Fibroblast of villous mesenchyme (primary cell): ENCODE data around the gene DRC3. TPM values are rescaled to one million over a fixed set of nuclear protein-coding genes. Genes with fewer than 3 reads are reported as not detected.

ENCODE experiments used
- DNase-seq: peaks from one replicate; pipeline ENCODE4 v3.0.0-alpha.2; 2010; ENCODE audit warnings: low read depth
- H3K4me3 ChIP-seq: 2 replicates; pipeline ENCODE4 v1.5.1; 2011; ENCODE audit warnings: low read depth, mild to moderate bottlenecking, low read length
- total RNA-seq: library from RNA; depleted of rRNA; stranded (reverse); fragments of >200 nt; gene quantifications from 2 replicates; pipeline ENCODE4 v1.2.3, GENCODE V29; 2012
- TF ChIP-seq, protein P1 (sequence below): IDR thresholded peaks from 2 replicates; pipeline ENCODE4 v1.5.1; 2012; ENCODE audit warnings: low read depth, mild to moderate bottlenecking, low read length; ENCODE audit not compliant: insufficient read depth

DRC3 gene
- total RNA-seq, 1 donor, result under 0.01 TPM

DNA sequence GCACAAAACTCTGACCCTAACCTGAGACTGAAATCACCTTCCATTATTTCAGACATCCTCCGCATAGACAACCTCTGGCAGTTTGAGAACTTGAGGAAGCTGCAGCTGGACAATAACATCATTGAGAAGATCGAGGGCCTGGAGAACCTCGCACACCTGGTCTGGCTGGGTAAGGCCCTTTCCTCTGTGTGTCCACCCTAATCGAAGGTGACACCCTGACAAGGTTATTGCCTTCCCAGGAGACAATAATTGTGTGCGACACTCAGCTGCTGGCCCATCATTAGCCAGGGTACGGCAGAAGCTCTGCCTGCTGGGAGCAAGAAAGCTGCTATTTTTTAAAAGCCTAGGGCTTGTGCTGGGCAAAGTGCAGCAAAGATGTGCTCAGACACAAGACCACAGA lies 11.1 kb downstream of the DRC3 start:
- TF ChIP-seq, protein P1, sequence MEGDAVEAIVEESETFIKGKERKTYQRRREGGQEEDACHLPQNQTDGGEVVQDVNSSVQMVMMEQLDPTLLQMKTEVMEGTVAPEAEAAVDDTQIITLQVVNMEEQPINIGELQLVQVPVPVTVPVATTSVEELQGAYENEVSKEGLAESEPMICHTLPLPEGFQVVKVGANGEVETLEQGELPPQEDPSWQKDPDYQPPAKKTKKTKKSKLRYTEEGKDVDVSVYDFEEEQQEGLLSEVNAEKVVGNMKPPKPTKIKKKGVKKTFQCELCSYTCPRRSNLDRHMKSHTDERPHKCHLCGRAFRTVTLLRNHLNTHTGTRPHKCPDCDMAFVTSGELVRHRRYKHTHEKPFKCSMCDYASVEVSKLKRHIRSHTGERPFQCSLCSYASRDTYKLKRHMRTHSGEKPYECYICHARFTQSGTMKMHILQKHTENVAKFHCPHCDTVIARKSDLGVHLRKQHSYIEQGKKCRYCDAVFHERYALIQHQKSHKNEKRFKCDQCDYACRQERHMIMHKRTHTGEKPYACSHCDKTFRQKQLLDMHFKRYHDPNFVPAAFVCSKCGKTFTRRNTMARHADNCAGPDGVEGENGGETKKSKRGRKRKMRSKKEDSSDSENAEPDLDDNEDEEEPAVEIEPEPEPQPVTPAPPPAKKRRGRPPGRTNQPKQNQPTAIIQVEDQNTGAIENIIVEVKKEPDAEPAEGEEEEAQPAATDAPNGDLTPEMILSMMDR, result no peak
- no peak overlapping the region for H3K4me3 ChIP-seq
- DNase-seq, result no peak

DNA sequence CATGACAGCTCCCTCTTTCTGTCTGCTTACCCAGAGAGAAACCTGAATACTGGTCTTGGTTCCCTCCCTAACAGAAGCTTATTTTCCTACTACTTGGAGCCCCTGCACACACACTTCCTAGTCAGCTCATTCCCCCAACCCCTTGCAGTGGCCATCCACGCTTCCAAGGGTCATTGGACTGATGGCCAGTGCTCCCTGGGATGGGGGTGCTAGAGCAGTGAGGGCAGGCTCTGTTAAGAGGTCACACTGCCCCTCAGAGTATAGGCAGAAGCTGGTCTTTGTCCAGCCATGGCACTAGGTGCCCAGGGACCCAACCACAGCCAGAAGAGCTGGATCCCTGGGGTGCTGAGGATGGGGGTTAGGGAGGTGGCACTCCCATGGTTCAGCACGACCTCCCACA lies 12.5 kb downstream of the DRC3 start:
- H3K4me3 ChIP-seq, result no peak overlapping the region
- TF ChIP-seq, protein P1, result no peak
- DNase-seq, result no peak

- TF ChIP-seq, protein P1, result peak; percentile 39
- DNase-seq, result no peak
- no peak overlapping the region for H3K4me3 ChIP-seq
Observed at GRCh38 chr17:17985555-17985954, 12.9 kb downstream of the DRC3 start.

DNA sequence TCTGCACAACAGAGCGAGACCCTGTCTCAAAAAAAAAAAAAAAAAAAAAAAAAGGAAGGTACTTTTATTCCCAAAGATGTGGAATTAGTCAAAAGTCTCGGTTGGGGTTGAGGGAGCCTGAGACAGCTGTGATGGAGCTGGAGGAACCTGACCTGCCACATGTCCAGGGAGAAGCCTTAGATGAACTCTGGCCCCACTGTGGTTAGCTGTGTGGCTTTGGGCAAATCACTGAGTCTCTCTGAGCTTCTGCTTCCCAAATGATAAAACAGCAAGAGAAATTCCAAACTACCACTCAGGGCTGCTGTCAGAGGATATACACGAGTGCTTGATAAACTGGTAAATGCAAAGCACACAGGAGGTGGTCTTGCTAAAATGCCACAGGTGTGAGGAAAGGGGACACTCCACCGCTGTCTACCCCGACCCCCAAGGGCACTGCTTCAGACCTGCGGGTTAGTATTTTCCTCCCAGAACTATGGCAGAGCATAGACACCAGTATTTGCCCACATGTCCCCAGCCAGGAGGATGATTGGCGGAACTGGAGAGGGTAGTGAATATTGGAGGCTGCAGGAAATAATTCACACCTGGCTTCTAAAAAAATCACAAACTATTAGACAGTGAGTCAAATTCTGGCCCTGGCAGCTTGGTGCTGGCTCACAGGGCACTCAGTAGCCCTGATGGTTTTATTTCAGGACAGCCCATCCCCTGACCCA lies 14.7 kb downstream of the DRC3 start:
- TF ChIP-seq, protein P1, result no peak
- DNase-seq, result no peak
- H3K4me3 ChIP-seq, result no peak overlapping the region

GRCh38 chr17:17987901-17988300 lies 15.2 kb downstream of the DRC3 start:
- no peak overlapping the region for H3K4me3 ChIP-seq
- no peak for DNase-seq
- TF ChIP-seq, protein P1, result no peak

GRCh38 chr17:17988427-17988945 lies 15.8 kb downstream of the DRC3 start:
- H3K4me3 ChIP-seq, result no peak overlapping the region
- DNase-seq, result no peak
- TF ChIP-seq, protein P1, result no peak

DNA sequence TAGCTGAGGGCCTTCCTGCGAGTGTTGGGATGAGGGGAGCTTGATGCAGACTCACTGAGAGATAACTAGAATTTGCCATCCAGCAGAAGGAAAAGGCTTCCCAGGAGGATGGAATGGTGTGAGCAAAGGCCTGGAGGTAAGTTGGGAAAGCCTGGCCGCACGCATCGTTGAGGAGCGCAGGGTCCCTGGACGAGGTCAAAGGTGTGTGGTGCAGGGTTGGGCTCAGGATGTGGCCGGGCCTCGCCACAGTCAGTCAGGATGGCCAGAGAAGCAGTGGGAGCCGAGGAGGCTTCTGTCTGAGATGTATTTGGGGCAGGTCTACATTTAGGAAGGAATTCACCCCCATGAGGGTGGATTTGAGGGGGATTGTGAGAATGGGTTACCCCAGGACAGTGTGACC lies 16.4 kb downstream of the DRC3 start:
- no peak for DNase-seq
- TF ChIP-seq, protein P1, result no peak
- no peak overlapping the region for H3K4me3 ChIP-seq
